GM12892 (cell line): Measurements from ENCODE around the gene SMOC2.

Source experiments
- POLR2A ChIP-seq: IDR thresholded peaks from 2 replicates; pipeline ENCODE4 v1.6.1; 2011; ENCODE audit warnings: low read depth, low read length, control low read depth
- POLR2AphosphoS5 ChIP-seq: IDR thresholded peaks from 2 replicates; pipeline ENCODE4 v1.6.1; 2011; ENCODE audit warnings: low read depth, low read length, control low read depth
- TAF1 ChIP-seq: IDR thresholded peaks from 2 replicates; pipeline ENCODE4 v1.6.1; 2011; ENCODE audit warnings: low read depth, mild to moderate bottlenecking, control low read depth, low read length, borderline replicate concordance

- TF ChIP-seq POLR2AphosphoS5: no peak
- TF ChIP-seq POLR2A: no peak
- no peak for TF ChIP-seq TAF1
Observed at GRCh38 chr6:168560126-168560525, 119.1 kb downstream of the SMOC2 start.
